Caco-2 (cell line): ENCODE results near the gene PLCE1. TPM values are rescaled to one million over a fixed set of nuclear protein-coding genes. Genes with fewer than 3 reads are reported as not detected.

ENCODE experiments used
- BruUV-seq: library from RNA; stranded (reverse); fragments of 400-500 nt; replicated peaks from 2 replicates; lab custom pipeline; 2021; lab: Mats Ljungman, UMichigan
- CTCF ChIA-PET: fragments of 300-600 bp; sonication (Branson Sonifier 250); formaldehyde crosslinking; loops from one replicate; lab custom pipeline; 2022; ENCODE audit warnings: antibody characterized with exemption; lab: Charles Lee
- POLR2A ChIA-PET: fragments of 300-600 bp; sonication (Branson Sonifier 250); formaldehyde crosslinking; loops from one replicate; lab custom pipeline; 2022; ENCODE audit warnings: antibody characterized with exemption; lab: Charles Lee
- DNase-seq, 2 experiments: peaks; one replicate each; pipeline versions ENCODE4 v3.0.0 to v3.0.0-alpha.2; 2020 to 2022
- H3K27me3 ChIP-seq: replicated peaks from 2 replicates; pipeline ENCODE4 v1.6.0; 2011; ENCODE audit warnings: low read length; ENCODE audit not compliant: control insufficient read depth, insufficient read depth
- H3K36me3 ChIP-seq: 2 replicates; pipeline ENCODE4 v1.5.1; 2011; ENCODE audit warnings: low read length; ENCODE audit not compliant: control insufficient read depth, insufficient read depth
- H3K4me1 ChIP-seq: fragments of 250-450 bp; sonication (Bioruptor Pico); 2 replicates; pipeline ENCODE4 v1.5.1; 2020; ENCODE audit warnings: mild to moderate bottlenecking
- H3K4me3 ChIP-seq: 2 replicates; pipeline ENCODE4 v1.5.1; 2011; ENCODE audit warnings: low read depth, mild to moderate bottlenecking, control low read depth, low read length
- H3K9me3 ChIP-seq: fragments of 250-450 bp; sonication (Bioruptor Pico); 2 replicates; pipeline ENCODE4 v1.5.1; 2020; ENCODE audit warnings: mild to moderate bottlenecking, moderate library complexity
- H3K27ac Mint-ChIP-seq: one replicate; pipeline ENCODE4 v1.8.0; 2022; ENCODE audit warnings: mixed read lengths; ENCODE audit not compliant: unreplicated experiment
- H3K27me3 Mint-ChIP-seq: one replicate; pipeline ENCODE4 v1.8.0; 2022; ENCODE audit warnings: mixed read lengths; ENCODE audit not compliant: insufficient read depth, unreplicated experiment
- H3K36me3 Mint-ChIP-seq: one replicate; pipeline ENCODE4 v1.8.0; 2022; ENCODE audit warnings: mild to moderate bottlenecking, mixed read lengths; ENCODE audit not compliant: insufficient read depth, unreplicated experiment
- H3K4me1 Mint-ChIP-seq: one replicate; pipeline ENCODE4 v1.8.0; 2022; ENCODE audit warnings: low read depth, mixed read lengths; ENCODE audit not compliant: unreplicated experiment
- H3K4me3 Mint-ChIP-seq: one replicate; pipeline ENCODE4 v1.8.0; 2022; ENCODE audit warnings: mild to moderate bottlenecking, moderate library complexity, mixed read lengths; ENCODE audit not compliant: unreplicated experiment
- H3K9me3 Mint-ChIP-seq: one replicate; pipeline ENCODE4 v1.8.0; 2022; ENCODE audit warnings: mixed read lengths; ENCODE audit not compliant: unreplicated experiment
- CTCF ChIP-seq, 2 experiments: fragments of 200-600 bp in 1 of 2; IDR thresholded peaks; 1 replicate in 1 of 2; 2 replicates in 1 of 2; pipeline versions ENCODE4 v1.5.1 to v1.8.0; 2011 to 2022; ENCODE audit warnings: antibody characterized with exemption in 1 of 2, control low read depth in 1 of 2, inconsistent platforms in 1 of 2, low read depth in 1 of 2, low read length in 1 of 2, mild to moderate bottlenecking in 1 of 2, moderate library complexity in 1 of 2; ENCODE audit not compliant: insufficient read depth in 1 of 2, severe bottlenecking in 1 of 2, unreplicated experiment in 1 of 2
- intact Hi-C: fragments of 100-400 bp; cut with micrococcal nuclease; formaldehyde crosslinking; loops from one replicate; pipeline ENCODE4 v1.10.0; 2022; ENCODE audit not compliant: unreplicated experiment
- total RNA-seq: library from RNA; stranded (reverse); gene quantifications from 2 replicates; pipeline ENCODE4 v1.2.3, GENCODE V29; 2022

PLCE1 gene
- total RNA-seq, 1 experiment from 2014 or later: 12.8 TPM

- TF ChIP-seq CTCF (IDR thresholded peaks at IDR 0.05; ENCODE audit: insufficient read depth in 1 of 2, low read depth in 1 of 2, low read length in 1 of 2, severe bottlenecking in 1 of 2, unreplicated experiment in 1 of 2): no peak
- H3K9me3 Mint-ChIP-seq: no peaks in the 10 kb centered on the region
- CTCF ChIA-PET: interaction anchor here (0.6 to 1.7 kb wide), 2 partner anchors 15 to 307 kb away, joined by 5 to 11 read pairs; no protein-coding TSS in a partner anchor
- H3K4me1 ChIP-seq: peaks cover 67% of the 10 kb centered on the region
- peak overlapping the region; percentile 62 for H3K4me3 Mint-ChIP-seq
- peak overlapping the region; percentile 74 for H3K27ac Mint-ChIP-seq
- no peaks in the 10 kb centered on the region for H3K27me3 ChIP-seq
- no peaks in the 10 kb centered on the region for H3K36me3 Mint-ChIP-seq
- peak; percentile 78 to 89 for DNase-seq
- intact Hi-C loops: loop anchor here (1.0 to 2.0 kb wide), 5 partner anchors 15 to 309 kb away; no protein-coding TSS in a partner anchor
- H3K27me3 Mint-ChIP-seq: no peaks in the 10 kb centered on the region
- H3K4me1 Mint-ChIP-seq: peaks cover 33% of the 10 kb centered on the region
- peaks cover 10% of the 10 kb centered on the region for H3K9me3 ChIP-seq
- peaks cover 7% of the 10 kb centered on the region for H3K36me3 ChIP-seq
- BruUV-seq: TSS peak; percentile 98
- POLR2A ChIA-PET: interaction anchor here (0.5 to 1.0 kb wide), 4 partner anchors 9 to 69 kb away, joined by 3 to 8 read pairs (median 4); no protein-coding TSS in a partner anchor
- H3K4me3 ChIP-seq: peak overlapping the region; percentile 10
Measured at GRCh38 chr10:94006591-94007550, 13.1 kb downstream of the PLCE1 start.

GRCh38 chr10:94008526-94008925 lies 14.8 kb downstream of the PLCE1 start:
- H3K4me1 ChIP-seq: peaks cover 64% of the 10 kb centered on the region
- no TSS peak for BruUV-seq
- TF ChIP-seq CTCF (IDR thresholded peaks at IDR 0.05; ENCODE audit: insufficient read depth in 1 of 2, low read depth in 1 of 2, low read length in 1 of 2, severe bottlenecking in 1 of 2, unreplicated experiment in 1 of 2): no peak
- H3K27me3 Mint-ChIP-seq: no peaks in the 10 kb centered on the region
- H3K36me3 Mint-ChIP-seq: no peaks in the 10 kb centered on the region
- no peaks in the 10 kb centered on the region for H3K27me3 ChIP-seq
- DNase-seq: no peak
- peaks cover 7% of the 10 kb centered on the region for H3K36me3 ChIP-seq
- H3K9me3 ChIP-seq: peaks cover 10% of the 10 kb centered on the region
- POLR2A ChIA-PET: no interaction called here
- intact Hi-C loops: no loop called here
- H3K27ac Mint-ChIP-seq: no peak overlapping the region
- no peak overlapping the region for H3K4me3 ChIP-seq
- no peak overlapping the region for H3K4me3 Mint-ChIP-seq
- H3K4me1 Mint-ChIP-seq: peaks cover 45% of the 10 kb centered on the region
- H3K9me3 Mint-ChIP-seq: no peaks in the 10 kb centered on the region
- CTCF ChIA-PET: no interaction called here

DNA sequence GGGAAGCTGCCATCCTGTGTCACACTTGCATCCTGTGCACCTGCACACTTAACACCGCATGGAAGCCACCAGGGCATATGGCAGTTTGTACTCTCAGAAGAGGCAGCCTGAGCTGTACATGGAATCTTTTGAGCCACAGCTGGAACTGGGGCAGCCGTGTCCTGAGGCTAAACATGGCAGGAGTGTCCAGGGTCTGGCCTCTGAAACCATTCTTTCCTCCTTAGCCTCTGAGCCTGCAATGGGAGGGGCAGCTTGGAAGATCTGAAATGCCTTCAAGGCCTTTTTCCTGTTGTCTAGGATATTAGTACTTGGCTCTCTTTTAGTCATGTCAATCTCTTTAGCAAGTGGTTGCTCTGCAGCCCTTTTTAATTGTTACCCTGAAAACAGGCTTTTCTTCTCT lies 16.4 kb downstream of the PLCE1 start:
- Histone ChIP-seq H3K9me3 (peaks cover 10% of the 10 kb centered on the region), H3K4me1 (peaks cover 60% of the 10 kb centered on the region), H3K27me3 (no peaks in the 10 kb centered on the region), H3K36me3 (peaks cover 7% of the 10 kb centered on the region), H3K4me3 (no peak overlapping the region)
- no peak for TF ChIP-seq CTCF (IDR thresholded peaks at IDR 0.05; ENCODE audit: insufficient read depth in 1 of 2, low read depth in 1 of 2, low read length in 1 of 2, severe bottlenecking in 1 of 2, unreplicated experiment in 1 of 2)
- Mint-ChIP-seq H3K9me3 (no peaks in the 10 kb centered on the region), H3K4me3 (no peak overlapping the region), H3K36me3 (no peaks in the 10 kb centered on the region), H3K27ac (no peak overlapping the region), H3K4me1 (peaks cover 34% of the 10 kb centered on the region), H3K27me3 (no peaks in the 10 kb centered on the region)
- CTCF ChIA-PET: no interaction called here
- POLR2A ChIA-PET: no interaction called here
- no TSS peak for BruUV-seq
- no peak for DNase-seq
- intact Hi-C loops: no loop called here
